GM12878 (cell line): ENCODE data around the gene WFIKKN1. TPM values are rescaled to one million over a fixed set of nuclear protein-coding genes. Genes with fewer than 3 reads are reported as not detected.

Experiments
- ATAC-seq: fragments of 200-7000 bp; cut with Tn5 transposase; 3 replicates; pipeline ENCODE4 v1.9.1; 2020; ENCODE audit warnings: mild to moderate bottlenecking, moderate library complexity
- BruUV-seq: library from RNA; stranded (reverse); fragments of 400-500 nt; replicated peaks from 2 replicates; lab custom pipeline; 2021; lab: Mats Ljungman, UMichigan
- CTCF ChIA-PET: fragments of 300-600 bp; sonication (Branson Sonifier 250); formaldehyde crosslinking; extraction: SDS; loops from one replicate; lab custom pipeline; 2021; ENCODE audit warnings: inconsistent platforms; lab: Yijun Ruan, JAX
- POLR2A ChIA-PET: fragments of 350-600 bp; formaldehyde crosslinking; extraction: SDS; loops from one replicate; lab custom pipeline; 2021; ENCODE audit warnings: inconsistent platforms; lab: Charles Lee
- RAD21 ChIA-PET: fragments of 300-600 bp; sonication (Branson Sonifier 250); formaldehyde crosslinking; loops from one replicate; lab custom pipeline; 2023; ENCODE audit warnings: antibody characterized with exemption; ENCODE audit not compliant: unreplicated experiment; lab: Charles Lee
- SMC1A ChIA-PET: fragments of 300-600 bp; sonication (Branson Sonifier 250); formaldehyde crosslinking; loops from one replicate; lab custom pipeline; 2023; ENCODE audit not compliant: unreplicated experiment, uncharacterized antibody; lab: Charles Lee
- DNase-seq: peaks from one replicate; pipeline ENCODE4 v3.0.0-alpha.2; 2011; ENCODE audit warnings: low read depth, low spot score
- FAIRE-seq: peaks from 3 replicates; lab custom pipeline; 2011; peaks lifted over from hg19 to GRCh38; lab: Jason Lieb, UNC
- H2AFZ ChIP-seq: 2 replicates; pipeline ENCODE4 v1.6.0; 2011; ENCODE audit warnings: low read depth, low read length, control low read depth; ENCODE audit not compliant: control insufficient read depth
- H3K27ac ChIP-seq: 2 replicates; pipeline ENCODE4 v1.5.1; 2011; ENCODE audit warnings: control low read depth; ENCODE audit not compliant: control insufficient read depth, insufficient read depth
- H3K27me3 ChIP-seq, 2 experiments: replicated peaks in 1 of 2; 2 replicates each; pipeline versions ENCODE4 v1.6.0 to v1.6.1; 2011; ENCODE audit warnings: low read length in 1 of 2; ENCODE audit not compliant: control insufficient read depth in 2 of 2, insufficient read depth in 2 of 2
- H3K36me3 ChIP-seq, 2 experiments: 2 replicates each; pipeline ENCODE4 v1.5.1; 2011; ENCODE audit warnings: low read length in 1 of 2; ENCODE audit not compliant: control insufficient read depth in 2 of 2, insufficient read depth in 2 of 2
- H3K4me1 ChIP-seq: 2 replicates; pipeline ENCODE4 v1.6.1; 2011; ENCODE audit warnings: mild to moderate bottlenecking, low read length, moderate library complexity, mixed read lengths; ENCODE audit not compliant: control insufficient read depth, insufficient read depth
- H3K4me2 ChIP-seq: 2 replicates; pipeline ENCODE4 v1.6.0; 2011; ENCODE audit warnings: control low read depth; ENCODE audit not compliant: control insufficient read depth, insufficient read depth
- H3K4me3 ChIP-seq: fragments of 200-600 bp; sonication (generic); 2 replicates; pipeline ENCODE4 v1.5.1; 2016
- H3K79me2 ChIP-seq: 2 replicates; pipeline ENCODE4 v1.6.0; 2011; ENCODE audit warnings: low read length; ENCODE audit not compliant: control insufficient read depth, insufficient read depth
- H3K9ac ChIP-seq: 2 replicates; pipeline ENCODE4 v1.8.0; 2011; ENCODE audit warnings: low read length, control low read depth, mixed read lengths; ENCODE audit not compliant: control insufficient read depth, insufficient read depth
- H3K9me3 ChIP-seq: replicated peaks from 3 replicates; pipeline ENCODE4 v1.5.1; 2011; ENCODE audit warnings: mild to moderate bottlenecking, low read length; ENCODE audit not compliant: control insufficient read depth, insufficient read depth
- H4K20me1 ChIP-seq: 2 replicates; pipeline ENCODE4 v1.6.0; 2011; ENCODE audit not compliant: control insufficient read depth, insufficient read depth
- BACH1 ChIP-seq: fragments of 450-650 bp; IDR thresholded peaks from 2 replicates; pipeline ENCODE4 v1.6.1; 2017; ENCODE audit warnings: mild to moderate bottlenecking, borderline replicate concordance
- BRCA1 ChIP-seq: IDR thresholded peaks from 2 replicates; pipeline ENCODE4 v1.6.1; 2011; ENCODE audit warnings: low read depth, low read length, improper control_type of control experiment
- CBFB ChIP-seq: IDR thresholded peaks from 2 replicates; pipeline ENCODE4 v1.6.1; 2016; ENCODE audit warnings: antibody characterized with exemption, low read depth
- ETV6 ChIP-seq, 2 experiments: fragments of 450-650 bp in 1 of 2; IDR thresholded peaks in 1 of 2; conservative IDR thresholded peaks in 1 of 2; 2 replicates each; pipeline ENCODE4 v1.6.1; 2014; ENCODE audit warnings: antibody characterized with exemption in 1 of 2, borderline replicate concordance in 1 of 2, low read depth in 1 of 2, mild to moderate bottlenecking in 1 of 2, moderate library complexity in 1 of 2
- JUND ChIP-seq: IDR thresholded peaks from 2 replicates; pipeline ENCODE4 v1.6.1; 2012; ENCODE audit warnings: low read depth, mild to moderate bottlenecking, low read length, improper control_type of control experiment, moderate library complexity
- NFYA ChIP-seq: IDR thresholded peaks from 2 replicates; pipeline ENCODE4 v1.6.1; 2011; ENCODE audit warnings: low read depth, mild to moderate bottlenecking, low read length, improper control_type of control experiment, borderline replicate concordance
- NRF1 ChIP-seq: conservative IDR thresholded peaks from 2 replicates; pipeline ENCODE4 v1.6.1; 2011; ENCODE audit warnings: mild to moderate bottlenecking, low read depth, low read length, improper control_type of control experiment
- PAX5 ChIP-seq: IDR thresholded peaks from 2 replicates; pipeline ENCODE4 v1.6.1; 2011; ENCODE audit warnings: low read depth, low read length, borderline replicate concordance
- PAX8 ChIP-seq: fragments of 450-650 bp; IDR thresholded peaks from 2 replicates; pipeline ENCODE4 v1.6.1; 2017; ENCODE audit warnings: mild to moderate bottlenecking, moderate library complexity
- SIN3A ChIP-seq: IDR thresholded peaks from 2 replicates; pipeline ENCODE4 v1.6.1; 2012; ENCODE audit warnings: low read depth, low read length, improper control_type of control experiment
- SP1 ChIP-seq: IDR thresholded peaks from one replicate; pipeline ENCODE4 v1.6.1; 2011; ENCODE audit warnings: low read depth, low read length
- SPI1 ChIP-seq: IDR thresholded peaks from 2 replicates; pipeline ENCODE4 v1.6.1; 2011; ENCODE audit warnings: low read depth, mild to moderate bottlenecking, low read length, moderate library complexity, borderline replicate concordance; ENCODE audit not compliant: insufficient read depth
- ZNF207 ChIP-seq: fragments of 450-650 bp; IDR thresholded peaks from 2 replicates; pipeline ENCODE4 v1.6.1; 2014; ENCODE audit warnings: antibody characterized with exemption, mild to moderate bottlenecking, borderline replicate concordance
- WGBS: methylation state at CpG from one replicate; pipeline ENCODE4 v1.1.6; 2016; ENCODE audit warnings: low lambda C conversion rate; ENCODE audit not compliant: insufficient replicate concordance, insufficient coverage; ENCODE audit errors: missing lambda C conversion rate; 5-methylcytosine and 5-hydroxymethylcytosine counted together
- in situ Hi-C: fragments of 300-500 bp; cut with MboI; formaldehyde crosslinking; loops from 9 replicates; pipeline ENCODE4 v1.14.3; 2018; ENCODE audit warnings: mixed read lengths
- intact Hi-C: fragments of 100-400 bp; cut with micrococcal nuclease; formaldehyde crosslinking; loops from one replicate; pipeline ENCODE4 v1.14.2; 2022; ENCODE audit not compliant: unreplicated experiment
- polyA plus RNA-seq, 11 experiments: library from polyadenylated mRNA; depleted of rRNA in 4 of 11; unstranded in 6 of 11; stranded (reverse) in 5 of 11; fragments of >200 nt; fragmentation: Nextera tagmentation in 4 of 11; fragmentation: Illumina TruSeq in 1 of 11; extraction: Ambion mirVana in 4 of 11; extraction: Trizol in 1 of 11; gene quantifications; 1 replicate in 1 of 11; 2 replicates in 10 of 11; pipeline versions ENCODE4 v1.2.1 to v1.2.3, GENCODE V29; 2011 to 2016; ENCODE audit warnings: inconsistent platforms in 2 of 11, missing spikeins in 2 of 11, low read depth in 1 of 11
- total RNA-seq, 4 experiments: library from RNA; depleted of rRNA in 3 of 4; stranded (reverse); fragments of >200 nt in 3 of 4; fragmentation: Illumina TruSeq in 1 of 4; extraction: Trizol in 1 of 4; gene quantifications; 2 replicates each; pipeline versions ENCODE4 v1.2.1 to v1.2.3, GENCODE V29; 2013 to 2021
- TF ChIP-seq, protein P1 (sequence below): fragments of 450-650 bp; IDR thresholded peaks from 2 replicates; pipeline ENCODE4 v1.6.1; 2017; ENCODE audit warnings: mild to moderate bottlenecking, low read depth, inconsistent platforms; ENCODE audit not compliant: poor library complexity, severe bottlenecking
- TF ChIP-seq, protein P2 (sequence below): fragments of 450-650 bp; IDR thresholded peaks from 2 replicates; pipeline ENCODE4 v1.6.1; 2014; ENCODE audit warnings: mild to moderate bottlenecking
- TF ChIP-seq, protein P3 (sequence below): IDR thresholded peaks from 2 replicates; pipeline ENCODE4 v1.6.1; 2011; ENCODE audit warnings: borderline replicate concordance, low read depth, mild to moderate bottlenecking, moderate library complexity, mixed read lengths, low read length; ENCODE audit not compliant: insufficient read depth; ENCODE audit errors: extremely low read length
- TF ChIP-seq, protein P4 (sequence below): fragments of 450-650 bp; formaldehyde crosslinking; IDR thresholded peaks from 2 replicates; pipeline ENCODE4 v1.4.0; 2022; ENCODE audit warnings: mild to moderate bottlenecking, moderate library complexity

WFIKKN1 gene
- total and polyA plus RNA-seq, 10 of the 15 experiments (the other 5 are each of a cell fraction or from before 2014, with no cell fraction given): 0.01 to 0.41 (median 0.05) TPM; not detected in 2

DNA sequence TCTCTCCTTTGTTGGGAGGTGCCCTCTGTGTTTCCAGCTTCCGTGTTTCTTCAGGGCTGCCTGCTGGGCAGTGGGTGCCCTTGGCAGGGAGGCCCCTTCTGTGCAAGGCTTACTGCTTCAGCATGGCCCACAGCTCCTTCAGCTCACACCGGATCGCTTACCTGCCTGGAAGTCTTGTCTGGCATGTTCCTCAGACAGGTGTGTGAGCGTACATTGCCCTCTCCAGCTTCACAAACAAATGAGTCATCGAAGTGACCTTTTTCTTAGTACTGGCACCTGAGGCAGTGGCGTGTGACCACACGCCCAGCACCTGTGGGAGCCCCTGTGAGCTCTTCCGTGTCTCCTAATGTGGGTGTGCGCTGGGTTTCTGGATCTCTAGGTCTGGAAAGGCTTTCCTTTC, 37.4 kb upstream of the WFIKKN1 start (continued):
- TF ChIP-seq, protein P1, sequence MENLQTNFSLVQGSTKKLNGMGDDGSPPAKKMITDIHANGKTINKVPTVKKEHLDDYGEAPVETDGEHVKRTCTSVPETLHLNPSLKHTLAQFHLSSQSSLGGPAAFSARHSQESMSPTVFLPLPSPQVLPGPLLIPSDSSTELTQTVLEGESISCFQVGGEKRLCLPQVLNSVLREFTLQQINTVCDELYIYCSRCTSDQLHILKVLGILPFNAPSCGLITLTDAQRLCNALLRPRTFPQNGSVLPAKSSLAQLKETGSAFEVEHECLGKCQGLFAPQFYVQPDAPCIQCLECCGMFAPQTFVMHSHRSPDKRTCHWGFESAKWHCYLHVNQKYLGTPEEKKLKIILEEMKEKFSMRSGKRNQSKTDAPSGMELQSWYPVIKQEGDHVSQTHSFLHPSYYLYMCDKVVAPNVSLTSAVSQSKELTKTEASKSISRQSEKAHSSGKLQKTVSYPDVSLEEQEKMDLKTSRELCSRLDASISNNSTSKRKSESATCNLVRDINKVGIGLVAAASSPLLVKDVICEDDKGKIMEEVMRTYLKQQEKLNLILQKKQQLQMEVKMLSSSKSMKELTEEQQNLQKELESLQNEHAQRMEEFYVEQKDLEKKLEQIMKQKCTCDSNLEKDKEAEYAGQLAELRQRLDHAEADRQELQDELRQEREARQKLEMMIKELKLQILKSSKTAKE: no peak
- TF ChIP-seq BACH1 (no peak), PAX8 (no peak), BRCA1 (no peak), SIN3A (no peak), SPI1 (no peak), PAX5 (no peak), CBFB (no peak), NFYA (no peak)
- TF ChIP-seq, protein P2, sequence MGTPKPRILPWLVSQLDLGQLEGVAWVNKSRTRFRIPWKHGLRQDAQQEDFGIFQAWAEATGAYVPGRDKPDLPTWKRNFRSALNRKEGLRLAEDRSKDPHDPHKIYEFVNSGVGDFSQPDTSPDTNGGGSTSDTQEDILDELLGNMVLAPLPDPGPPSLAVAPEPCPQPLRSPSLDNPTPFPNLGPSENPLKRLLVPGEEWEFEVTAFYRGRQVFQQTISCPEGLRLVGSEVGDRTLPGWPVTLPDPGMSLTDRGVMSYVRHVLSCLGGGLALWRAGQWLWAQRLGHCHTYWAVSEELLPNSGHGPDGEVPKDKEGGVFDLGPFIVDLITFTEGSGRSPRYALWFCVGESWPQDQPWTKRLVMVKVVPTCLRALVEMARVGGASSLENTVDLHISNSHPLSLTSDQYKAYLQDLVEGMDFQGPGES: no peak

DNA sequence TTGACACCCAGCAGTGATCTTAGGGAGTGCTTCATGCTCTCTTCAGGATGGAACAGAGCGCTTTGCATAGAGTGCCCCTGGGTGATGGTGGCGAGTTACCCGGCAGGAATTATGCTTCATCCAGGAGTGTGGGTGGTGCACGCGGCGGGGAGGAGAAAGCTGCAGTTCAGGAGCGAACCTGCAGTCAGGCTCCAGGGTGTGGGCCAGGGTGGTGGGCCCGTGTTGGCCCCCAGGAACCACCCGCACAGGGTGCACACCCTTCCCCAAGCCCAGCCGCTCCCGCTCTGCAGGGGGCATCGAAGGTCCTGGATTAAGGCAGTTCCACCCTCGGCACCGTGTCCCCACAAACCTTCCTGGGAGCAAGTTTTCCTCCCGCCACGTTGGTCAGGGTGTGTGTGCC, 37.0 kb upstream of the WFIKKN1 start:
- in situ Hi-C loops (no loop called here), intact Hi-C loops (no loop called here)
- no peak overlapping the region for H3K9ac ChIP-seq
- ATAC-seq (no peak), DNase-seq (no peak), FAIRE-seq (no peak)
- H3K79me2 ChIP-seq: peaks cover 11% of the 10 kb centered on the region
- H3K9me3 ChIP-seq: no peaks in the 10 kb centered on the region
- no TSS peak for BruUV-seq
- CTCF ChIA-PET: no interaction called here
- H3K4me3 ChIP-seq: no peak overlapping the region
- WGBS: 72% methylated on average over 16 of the region's 16 CpGs
- RAD21 ChIA-PET: no interaction called here
- peaks cover 8% of the 10 kb centered on the region for H3K4me1 ChIP-seq
- no peaks in the 10 kb centered on the region for H3K27me3 ChIP-seq
- no peaks in the 10 kb centered on the region for H3K36me3 ChIP-seq
- SMC1A ChIA-PET: no interaction called here
- H2AFZ ChIP-seq: no peak overlapping the region
- no peak overlapping the region for H3K27ac ChIP-seq
- POLR2A ChIA-PET: no interaction called here
- no peak overlapping the region for H3K4me2 ChIP-seq
- no peaks in the 10 kb centered on the region for H4K20me1 ChIP-seq
- no peak for TF ChIP-seq NRF1
- no peak for TF ChIP-seq SP1
- TF ChIP-seq, protein P3, sequence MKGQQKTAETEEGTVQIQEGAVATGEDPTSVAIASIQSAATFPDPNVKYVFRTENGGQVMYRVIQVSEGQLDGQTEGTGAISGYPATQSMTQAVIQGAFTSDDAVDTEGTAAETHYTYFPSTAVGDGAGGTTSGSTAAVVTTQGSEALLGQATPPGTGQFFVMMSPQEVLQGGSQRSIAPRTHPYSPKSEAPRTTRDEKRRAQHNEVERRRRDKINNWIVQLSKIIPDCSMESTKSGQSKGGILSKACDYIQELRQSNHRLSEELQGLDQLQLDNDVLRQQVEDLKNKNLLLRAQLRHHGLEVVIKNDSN: no peak
- TF ChIP-seq ZNF207: no peak
- no peak for TF ChIP-seq JUND
- no peak for TF ChIP-seq ETV6 (conservative IDR thresholded peaks at IDR 0.05 in 1 of 2, IDR thresholded peaks at IDR 0.05 in 1 of 2; ENCODE audit: borderline replicate concordance in 1 of 2, low read depth in 1 of 2)
- no peak for TF ChIP-seq PAX8
- TF ChIP-seq, protein P4, sequence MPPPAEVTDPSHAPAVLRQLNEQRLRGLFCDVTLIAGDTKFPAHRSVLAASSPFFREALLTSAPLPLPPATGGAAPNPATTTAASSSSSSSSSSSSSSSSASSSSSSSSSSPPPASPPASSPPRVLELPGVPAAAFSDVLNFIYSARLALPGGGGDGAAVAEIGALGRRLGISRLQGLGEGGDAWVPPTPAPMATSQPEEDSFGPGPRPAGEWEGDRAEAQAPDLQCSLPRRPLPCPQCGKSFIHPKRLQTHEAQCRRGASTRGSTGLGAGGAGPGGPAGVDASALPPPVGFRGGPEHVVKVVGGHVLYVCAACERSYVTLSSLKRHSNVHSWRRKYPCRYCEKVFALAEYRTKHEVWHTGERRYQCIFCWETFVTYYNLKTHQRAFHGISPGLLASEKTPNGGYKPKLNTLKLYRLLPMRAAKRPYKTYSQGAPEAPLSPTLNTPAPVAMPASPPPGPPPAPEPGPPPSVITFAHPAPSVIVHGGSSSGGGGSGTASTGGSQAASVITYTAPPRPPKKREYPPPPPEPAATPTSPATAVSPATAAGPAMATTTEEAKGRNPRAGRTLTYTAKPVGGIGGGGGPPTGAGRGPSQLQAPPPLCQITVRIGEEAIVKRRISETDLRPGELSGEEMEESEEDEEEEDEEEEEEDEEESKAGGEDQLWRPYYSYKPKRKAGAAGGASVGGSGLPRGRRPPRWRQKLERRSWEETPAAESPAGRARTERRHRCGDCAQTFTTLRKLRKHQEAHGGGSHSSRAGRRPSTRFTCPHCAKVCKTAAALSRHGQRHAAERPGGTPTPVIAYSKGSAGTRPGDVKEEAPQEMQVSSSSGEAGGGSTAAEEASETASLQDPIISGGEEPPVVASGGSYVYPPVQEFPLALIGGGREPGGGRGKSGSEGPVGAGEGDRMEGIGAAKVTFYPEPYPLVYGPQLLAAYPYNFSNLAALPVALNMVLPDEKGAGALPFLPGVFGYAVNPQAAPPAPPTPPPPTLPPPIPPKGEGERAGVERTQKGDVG (CRISPR knock-in tag): no peak
